MM.1S (cell line): ENCODE results near the gene KDM4C.

Experiments used
- CTCF ChIP-seq: fragments of 300-600 bp; sonication (generic); IDR thresholded peaks from 2 replicates; pipeline ENCODE4 v1.5.1; 2016; ENCODE audit warnings: antibody characterized with exemption, low read length, mixed read lengths
- EZH2phosphoT487 ChIP-seq: fragments of 300-600 bp; sonication (generic); IDR thresholded peaks from 2 replicates; pipeline ENCODE4 v1.6.1; 2018; ENCODE audit warnings: antibody characterized with exemption, low read length

- TF ChIP-seq CTCF (no peak), EZH2phosphoT487 (no peak)
These were observed 336.8 kb downstream of the KDM4C start for GRCh38 chr9:7094576-7094975.
